Measurements from ENCODE around the gene TEAD3. TPM values are rescaled to one million over a fixed set of nuclear protein-coding genes. Genes with fewer than 3 reads are reported as not detected.
A peak's percentile ranks its signal among the peaks of the same experiment; 100 is the strongest.

TEAD3 gene
- total and polyA plus RNA-seq, 4 donors, result 1.9 to 6.8 (median 4.5) TPM

GRCh38 chr6:35485402-35485877, 11.4 kb downstream of the TEAD3 start:
- Histone ChIP-seq H3K27ac (ENCODE audit: low read depth in 1 of 2, low read length in 2 of 2) (peak overlapping the region; percentile 10 to 50), H3K4me3 (ENCODE audit: low read depth in 1 of 3, low read length in 3 of 3) (no peak overlapping the region), H3K27me3 (ENCODE audit: control insufficient read depth in 4 of 4, insufficient read depth in 4 of 4, low read length in 3 of 4) (no peaks in the 10 kb centered on the region), H3K4me1 (ENCODE audit: control insufficient read depth in 4 of 4, insufficient read depth in 4 of 4, low read length in 3 of 4) (peaks cover 0 to 11% (median 6%) of the 10 kb centered on the region in 4 donors), H3K9ac (ENCODE audit: low read depth in 1 of 2, low read length in 2 of 2) (no peak overlapping the region), H3K36me3 (ENCODE audit: control insufficient read depth in 4 of 4, insufficient read depth in 3 of 4, low read depth in 1 of 4, low read length in 3 of 4) (peaks cover 0 to 4% (median 1%) of the 10 kb centered on the region in 4 donors), H3K9me3 (ENCODE audit: control insufficient read depth in 4 of 4, low read length in 3 of 4) (no peaks in the 10 kb centered on the region)
- no peak for TF ChIP-seq YY1 (IDR thresholded peaks at IDR 0.05)
- TF ChIP-seq RXRA (IDR thresholded peaks at IDR 0.05), result no peak
- TF ChIP-seq CTCF (IDR thresholded peaks at IDR 0.05; ENCODE audit: low read depth, low read length, missing input control), result no peak
- no peak for TF ChIP-seq FOXA2 (IDR thresholded peaks at IDR 0.05)
- TF ChIP-seq NR2F2 (IDR thresholded peaks at IDR 0.05), result no peak
- TF ChIP-seq RAD21 (IDR thresholded peaks at IDR 0.05), result no peak
- no peak for TF ChIP-seq EGR1 (IDR thresholded peaks at IDR 0.05; ENCODE audit: low read depth in 2 of 2)
- TF ChIP-seq ATF3 (IDR thresholded peaks at IDR 0.05), result no peak
- no peak for TF ChIP-seq HNF4G (IDR thresholded peaks at IDR 0.05)
- no peak for TF ChIP-seq FOXA1 (IDR thresholded peaks at IDR 0.05)
- TF ChIP-seq REST (IDR thresholded peaks at IDR 0.05), result no peak
- no peak for TF ChIP-seq MAX (IDR thresholded peaks at IDR 0.05)
- no peak for TF ChIP-seq SP1 (IDR thresholded peaks at IDR 0.05)
- no peak for TF ChIP-seq TAF1 (conservative IDR thresholded peaks at IDR 0.05)
- TF ChIP-seq GABPA (IDR thresholded peaks at IDR 0.05 in 1 of 2, conservative IDR thresholded peaks at IDR 0.05 in 1 of 2), result no peak
- no peak for TF ChIP-seq ZBTB33 (IDR thresholded peaks at IDR 0.05)
- no peak for TF ChIP-seq JUND (IDR thresholded peaks at IDR 0.05)
- no peak for TF ChIP-seq HNF4A (conservative IDR thresholded peaks at IDR 0.05)
- 77% methylated on average over 11 of the region's 11 CpGs for WGBS
- no peak for DNase-seq (ENCODE audit: low spot score)

Measured in liver (tissue), 9 donors.